ENCODE data around the gene RNF19B. TPM values are rescaled to one million over a fixed set of nuclear protein-coding genes. Genes with fewer than 3 reads are reported as not detected.

The RNF19B gene
- total RNA-seq, 2 donors from 2014 or later: 17.8 TPM

DNA sequence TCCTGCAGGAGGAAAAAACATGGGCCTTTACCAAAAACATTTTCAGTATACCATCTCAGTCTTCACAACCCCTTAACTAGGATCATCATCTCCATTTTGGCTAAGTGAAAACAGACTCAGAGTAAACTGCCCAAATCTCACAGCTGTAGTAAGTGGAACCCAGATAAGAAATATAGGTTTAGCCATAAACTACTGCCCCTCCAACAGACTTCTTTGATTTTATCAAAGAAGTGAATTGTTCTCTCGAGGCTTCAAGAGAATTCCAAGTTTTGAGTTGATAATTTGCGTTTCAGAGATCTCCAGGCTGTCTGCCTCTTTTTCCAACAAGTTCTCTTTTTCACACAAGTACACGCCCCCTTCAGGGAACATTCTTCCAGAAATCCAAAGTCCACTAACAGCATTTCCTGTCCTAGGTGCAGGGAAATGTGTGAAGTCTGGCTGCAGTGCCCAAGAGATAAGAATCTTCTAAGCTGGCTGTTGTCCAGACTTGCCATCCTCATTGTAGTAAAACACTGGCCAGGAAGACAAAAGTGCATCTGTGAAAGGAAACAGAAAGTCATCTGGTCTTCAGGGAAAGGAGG lies 30.8 kb downstream of the RNF19B start:
- no peaks in the 10 kb centered on the region for H3K9me3 Mint-ChIP-seq
- H3K4me1 Mint-ChIP-seq: peaks cover 7% of the 10 kb centered on the region
- 77 to 83% methylated on average over 2 to 3 of the region's 3 CpGs for WGBS, 2 experiments (ENCODE audit: insufficient coverage in 1 of 2, insufficient read length in 1 of 2)
- peaks cover 37% of the 10 kb centered on the region for H3K36me3 ChIP-seq (ENCODE audit: control insufficient read depth, insufficient read depth, low read length)
- peaks cover 6% of the 10 kb centered on the region for H3K4me1 ChIP-seq (ENCODE audit: control insufficient read depth, insufficient read depth, low read length)
- H3K9ac ChIP-seq (ENCODE audit: extremely low read depth, low read length, poor library complexity, severe bottlenecking): peak overlapping the region; percentile 12
- TF ChIP-seq, protein P1, sequence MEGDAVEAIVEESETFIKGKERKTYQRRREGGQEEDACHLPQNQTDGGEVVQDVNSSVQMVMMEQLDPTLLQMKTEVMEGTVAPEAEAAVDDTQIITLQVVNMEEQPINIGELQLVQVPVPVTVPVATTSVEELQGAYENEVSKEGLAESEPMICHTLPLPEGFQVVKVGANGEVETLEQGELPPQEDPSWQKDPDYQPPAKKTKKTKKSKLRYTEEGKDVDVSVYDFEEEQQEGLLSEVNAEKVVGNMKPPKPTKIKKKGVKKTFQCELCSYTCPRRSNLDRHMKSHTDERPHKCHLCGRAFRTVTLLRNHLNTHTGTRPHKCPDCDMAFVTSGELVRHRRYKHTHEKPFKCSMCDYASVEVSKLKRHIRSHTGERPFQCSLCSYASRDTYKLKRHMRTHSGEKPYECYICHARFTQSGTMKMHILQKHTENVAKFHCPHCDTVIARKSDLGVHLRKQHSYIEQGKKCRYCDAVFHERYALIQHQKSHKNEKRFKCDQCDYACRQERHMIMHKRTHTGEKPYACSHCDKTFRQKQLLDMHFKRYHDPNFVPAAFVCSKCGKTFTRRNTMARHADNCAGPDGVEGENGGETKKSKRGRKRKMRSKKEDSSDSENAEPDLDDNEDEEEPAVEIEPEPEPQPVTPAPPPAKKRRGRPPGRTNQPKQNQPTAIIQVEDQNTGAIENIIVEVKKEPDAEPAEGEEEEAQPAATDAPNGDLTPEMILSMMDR (conservative IDR thresholded peaks at IDR 0.05): peak; percentile 45
- no peak overlapping the region for H3K4me3 Mint-ChIP-seq
- peak; percentile 51 for DNase-seq
- H3K27me3 ChIP-seq (ENCODE audit: control insufficient read depth, insufficient read depth, low read length, poor library complexity, severe bottlenecking): no peaks in the 10 kb centered on the region
- H3K9me3 ChIP-seq (ENCODE audit: control insufficient read depth, low read length): no peaks in the 10 kb centered on the region
- H3K27ac Mint-ChIP-seq: peak overlapping the region; percentile 82
- peaks cover 24% of the 10 kb centered on the region for H3K36me3 Mint-ChIP-seq (ENCODE audit: low read depth)
- peaks cover 15% of the 10 kb centered on the region for H3K27me3 Mint-ChIP-seq (ENCODE audit: insufficient read depth)
- H3K27ac ChIP-seq (ENCODE audit: low read depth, low read length): peak overlapping the region; percentile 4
- no peak overlapping the region for H3K4me3 ChIP-seq (ENCODE audit: low read length)

DNA sequence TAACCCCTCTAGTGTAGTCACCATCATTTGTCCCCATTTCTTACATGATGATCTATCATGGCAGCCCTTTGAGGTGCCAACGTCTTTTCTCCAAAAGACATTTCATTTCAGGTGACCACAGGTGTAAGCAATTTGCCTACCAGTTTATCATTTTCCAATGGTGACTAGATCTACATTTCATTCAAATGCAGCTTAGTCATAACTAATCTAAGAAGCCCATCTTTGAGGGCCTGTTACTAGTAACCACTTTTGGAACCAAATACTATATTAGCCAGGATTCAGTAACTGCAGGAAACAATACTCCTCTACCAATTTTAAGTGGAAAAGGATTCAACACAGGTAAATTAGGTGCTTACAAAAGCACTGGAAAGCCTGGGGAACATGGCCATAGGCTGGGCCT lies 32.8 kb downstream of the RNF19B start:
- TF ChIP-seq, protein P1 (conservative IDR thresholded peaks at IDR 0.05): no peak
- WGBS, 2 experiments (ENCODE audit: insufficient coverage in 1 of 2, insufficient read length in 1 of 2): 95 to 100% methylated on average over 1 of the region's 1 CpG
- H3K9me3 Mint-ChIP-seq: no peaks in the 10 kb centered on the region
- H3K4me1 ChIP-seq (ENCODE audit: control insufficient read depth, insufficient read depth, low read length): peaks cover 6% of the 10 kb centered on the region
- H3K36me3 Mint-ChIP-seq (ENCODE audit: low read depth): peaks cover 11% of the 10 kb centered on the region
- H3K27me3 ChIP-seq (ENCODE audit: control insufficient read depth, insufficient read depth, low read length, poor library complexity, severe bottlenecking): peaks cover 9% of the 10 kb centered on the region
- no peak overlapping the region for H3K4me3 ChIP-seq (ENCODE audit: low read length)
- H3K4me1 Mint-ChIP-seq: peaks cover 7% of the 10 kb centered on the region
- DNase-seq: no peak
- no peak overlapping the region for H3K27ac Mint-ChIP-seq
- H3K27me3 Mint-ChIP-seq (ENCODE audit: insufficient read depth): peaks cover 35% of the 10 kb centered on the region
- peaks cover 17% of the 10 kb centered on the region for H3K36me3 ChIP-seq (ENCODE audit: control insufficient read depth, insufficient read depth, low read length)
- H3K4me3 Mint-ChIP-seq: no peak overlapping the region
- H3K9ac ChIP-seq (ENCODE audit: extremely low read depth, low read length, poor library complexity, severe bottlenecking): no peak overlapping the region
- no peak overlapping the region for H3K27ac ChIP-seq (ENCODE audit: low read depth, low read length)
- H3K9me3 ChIP-seq (ENCODE audit: control insufficient read depth, low read length): peaks cover 6% of the 10 kb centered on the region

DNA sequence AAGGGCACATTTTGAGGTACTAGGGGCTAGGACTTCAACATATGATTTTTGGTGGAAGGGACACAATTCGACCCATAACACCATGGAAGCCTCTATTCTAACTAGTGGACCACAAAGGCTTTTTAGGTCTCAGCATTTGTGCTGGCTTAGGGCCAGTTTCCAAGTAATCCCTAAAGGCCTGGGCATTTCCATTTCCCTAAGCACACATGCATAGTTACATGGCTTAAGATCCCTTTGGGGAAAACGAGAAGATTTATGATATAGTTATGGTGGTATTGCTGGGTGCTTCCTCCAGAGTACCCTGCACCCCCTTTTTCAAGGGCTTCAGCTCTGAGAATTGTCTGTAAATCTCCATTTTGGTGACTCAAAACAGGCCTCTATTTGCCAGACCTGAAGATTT lies 35.2 kb downstream of the RNF19B start:
- H3K36me3 Mint-ChIP-seq (ENCODE audit: low read depth): no peaks in the 10 kb centered on the region
- H3K27ac Mint-ChIP-seq: no peak overlapping the region
- no peak overlapping the region for H3K4me3 Mint-ChIP-seq
- Histone ChIP-seq H3K9ac (ENCODE audit: extremely low read depth, low read length, poor library complexity, severe bottlenecking) (no peak overlapping the region), H3K4me3 (ENCODE audit: low read length) (no peak overlapping the region), H3K36me3 (ENCODE audit: control insufficient read depth, insufficient read depth, low read length) (no peaks in the 10 kb centered on the region), H3K27ac (ENCODE audit: low read depth, low read length) (no peak overlapping the region), H3K27me3 (ENCODE audit: control insufficient read depth, insufficient read depth, low read length, poor library complexity, severe bottlenecking) (peaks cover 25% of the 10 kb centered on the region), H3K9me3 (ENCODE audit: control insufficient read depth, low read length) (peaks cover 6% of the 10 kb centered on the region), H3K4me1 (ENCODE audit: control insufficient read depth, insufficient read depth, low read length) (peaks cover 6% of the 10 kb centered on the region)
- H3K9me3 Mint-ChIP-seq: no peaks in the 10 kb centered on the region
- WGBS, 2 experiments (ENCODE audit: insufficient coverage in 1 of 2, insufficient read length in 1 of 2): 81 to 100% methylated on average over 1 to 2 of the region's 2 CpGs
- DNase-seq: no peak
- TF ChIP-seq, protein P1 (conservative IDR thresholded peaks at IDR 0.05): no peak
- peaks cover 57% of the 10 kb centered on the region for H3K27me3 Mint-ChIP-seq (ENCODE audit: insufficient read depth)
- peaks cover 22% of the 10 kb centered on the region for H3K4me1 Mint-ChIP-seq
